CD4-positive, alpha-beta T cell treated with Interferon gamma for 1 hour (primary cell): ENCODE data around the gene C22orf15.
A peak's percentile ranks its signal among the peaks of the same experiment; 100 is the strongest.

Source experiments
- DNase-seq: peaks from one replicate; pipeline ENCODE4 v3.0.0-alpha.2; 2020

The C22orf15 gene

DNA sequence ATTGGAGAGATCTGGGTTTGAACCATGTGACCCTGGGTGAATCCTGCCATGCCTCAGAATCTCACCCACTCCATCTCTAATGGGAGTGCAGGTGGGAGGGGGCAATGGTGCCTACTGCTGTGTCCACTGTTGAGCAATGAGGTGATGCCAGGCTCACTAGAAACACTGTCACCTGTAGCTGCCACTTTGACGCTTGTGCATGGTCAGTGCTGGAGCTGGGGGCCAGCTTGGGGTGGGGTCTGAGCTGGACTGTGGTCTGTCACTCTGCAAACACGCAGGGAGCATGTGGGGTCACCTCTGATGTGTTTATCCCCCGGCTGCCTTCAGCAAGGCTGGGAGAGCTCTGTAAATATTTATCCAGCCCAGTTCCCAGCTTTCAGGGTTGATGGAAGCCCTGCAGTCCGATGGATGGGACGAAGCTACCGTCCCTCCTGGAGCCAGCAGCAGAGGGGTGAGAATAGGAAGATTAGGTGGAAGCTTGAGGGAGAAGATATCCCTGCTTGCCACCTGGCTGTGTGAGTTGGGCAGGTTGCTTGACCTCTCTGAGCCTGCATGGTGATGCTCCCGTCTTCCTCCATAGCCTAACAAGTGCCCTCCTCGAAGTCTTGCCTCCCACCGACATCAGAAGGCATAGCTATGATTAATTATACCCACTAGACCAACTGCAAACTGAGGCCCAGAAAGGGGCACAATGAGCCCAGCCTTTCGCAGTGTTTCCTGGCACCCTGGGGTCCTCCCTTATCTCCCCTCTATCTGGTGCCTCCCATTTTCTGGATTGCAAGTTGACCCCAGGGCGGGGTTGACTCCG lies 11.5 kb downstream of the C22orf15 start:
- no peak for DNase-seq

DNA sequence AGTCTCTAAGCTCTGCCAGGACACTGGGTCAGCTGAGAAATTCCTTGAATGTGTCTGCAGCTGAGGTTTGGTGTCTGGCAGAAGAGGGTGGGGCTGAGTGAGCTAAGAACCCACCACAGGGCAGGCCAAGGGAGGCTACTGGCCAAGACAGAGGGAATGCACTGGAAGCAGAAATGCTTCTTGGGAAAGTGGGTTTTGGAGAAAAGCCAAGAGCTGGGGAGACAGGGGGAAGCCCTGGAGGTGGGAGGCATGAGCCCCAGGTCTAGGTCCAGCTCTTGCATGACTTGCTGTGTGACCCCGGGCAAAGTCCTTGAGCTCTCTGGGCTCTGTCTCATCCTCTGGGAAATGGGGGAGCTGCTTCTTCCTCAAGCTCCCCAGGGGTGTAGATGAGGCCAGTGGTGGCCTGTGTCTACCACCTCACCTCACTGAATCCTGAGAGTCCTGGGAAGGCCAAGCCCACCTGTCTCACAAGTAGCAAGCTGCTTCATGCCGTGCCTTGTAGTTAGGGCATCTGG lies 12.2 kb downstream of the C22orf15 start:
- DNase-seq: no peak

DNA sequence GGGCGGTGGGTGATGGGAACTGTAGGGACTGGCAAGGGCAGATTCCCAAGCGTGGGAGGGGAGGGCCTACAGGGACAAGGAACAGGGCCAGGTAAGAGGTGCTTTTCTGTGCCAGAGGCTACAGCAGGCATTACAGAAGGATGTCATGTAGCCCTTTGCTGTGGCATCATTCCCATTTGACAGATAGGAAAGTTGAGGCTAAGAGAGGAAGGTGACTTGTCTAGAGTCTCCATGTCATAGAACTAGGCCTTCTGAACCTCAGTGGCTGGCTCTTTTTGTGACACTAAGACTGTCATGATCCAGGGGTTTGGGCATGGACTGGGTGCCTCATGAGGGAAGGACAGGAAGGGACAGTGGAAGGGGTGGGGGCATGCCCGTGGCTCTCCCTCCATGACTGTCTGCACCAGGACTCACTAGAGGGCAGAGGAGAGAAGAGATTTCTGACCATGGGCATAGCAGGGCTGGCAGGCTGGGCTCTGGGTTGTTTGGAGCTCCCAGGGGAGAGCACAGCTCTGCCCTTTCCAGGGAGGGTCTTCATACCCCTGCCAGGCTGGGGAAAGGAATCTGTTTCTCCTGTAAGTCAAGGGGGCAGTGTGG lies 13.1 kb downstream of the C22orf15 start:
- no peak for DNase-seq

DNA sequence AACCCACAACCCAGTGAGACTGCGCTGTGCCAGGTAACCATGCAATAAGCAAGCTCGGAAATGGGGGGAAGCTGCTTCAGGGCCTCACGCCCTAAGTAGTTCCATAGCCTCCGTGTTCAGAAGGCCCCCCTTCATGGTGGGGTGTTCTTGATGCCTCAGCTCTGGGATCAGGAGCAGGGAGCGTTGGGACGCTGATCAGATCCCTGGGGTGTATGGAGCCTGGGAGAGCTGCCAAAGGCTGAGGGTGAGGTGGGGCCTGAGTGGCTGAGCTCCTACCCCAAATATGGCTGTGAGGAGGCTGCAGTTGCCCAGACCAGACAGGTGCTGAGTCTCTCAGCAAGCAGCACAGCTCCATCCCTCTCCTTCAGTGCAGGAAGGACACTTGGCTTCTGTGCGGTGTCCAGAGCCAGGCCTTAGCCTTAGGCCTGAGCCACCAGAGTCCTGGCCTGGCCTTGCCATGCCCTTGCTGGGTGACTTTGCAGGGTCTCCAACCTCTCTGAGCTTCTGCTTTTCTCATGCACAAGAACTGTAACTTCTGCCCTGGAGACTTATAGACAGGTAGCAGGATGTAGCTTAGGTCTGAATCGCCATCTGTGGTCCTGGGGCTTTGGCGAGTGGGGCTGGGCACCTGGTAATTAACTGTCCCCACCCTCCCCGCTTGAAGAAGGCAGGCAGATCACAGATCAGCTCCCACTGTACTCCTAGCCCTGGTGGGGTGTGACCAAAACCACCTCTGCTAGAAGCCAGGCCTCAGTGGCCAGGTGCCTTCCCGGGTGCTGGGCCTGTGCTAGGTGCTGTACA lies 15.2 kb downstream of the C22orf15 start:
- no peak for DNase-seq

DNA sequence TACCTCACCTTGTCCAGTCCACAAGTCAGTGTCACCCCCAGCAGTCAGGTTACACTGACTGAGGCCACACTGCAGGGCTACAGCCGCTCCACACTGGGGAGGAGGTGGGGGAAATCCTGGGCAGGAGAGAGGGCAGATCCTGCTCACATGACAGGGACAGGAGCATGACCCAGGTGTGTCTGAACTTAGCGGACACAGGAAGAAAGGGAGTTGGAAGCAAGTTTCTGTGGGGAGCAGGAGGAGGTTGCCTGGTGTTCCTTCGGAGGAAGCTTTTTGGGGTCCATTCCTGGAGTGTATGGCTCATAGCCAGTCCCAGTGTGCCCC lies 15.7 kb downstream of the C22orf15 start:
- no peak for DNase-seq

DNA sequence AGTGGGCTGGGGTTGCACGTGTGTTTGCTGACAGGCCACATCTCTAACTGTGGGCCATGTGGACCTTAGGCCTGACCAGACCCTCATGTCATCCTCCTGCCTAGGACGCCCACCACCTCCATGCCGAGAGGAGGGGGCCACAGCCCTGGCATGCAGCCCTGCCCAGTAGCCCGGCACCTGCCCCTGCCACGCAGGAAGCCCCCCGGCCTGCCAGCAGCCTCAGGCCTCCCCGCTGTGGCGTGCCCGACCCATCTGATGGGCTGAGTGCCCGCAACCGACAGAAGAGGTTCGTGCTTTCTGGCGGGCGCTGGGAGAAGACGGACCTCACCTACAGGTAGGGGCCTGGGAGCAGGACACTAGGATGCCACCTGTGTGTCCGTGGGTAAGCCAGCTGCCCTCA lies 16.3 kb downstream of the C22orf15 start:
- DNase-seq: no peak

DNA sequence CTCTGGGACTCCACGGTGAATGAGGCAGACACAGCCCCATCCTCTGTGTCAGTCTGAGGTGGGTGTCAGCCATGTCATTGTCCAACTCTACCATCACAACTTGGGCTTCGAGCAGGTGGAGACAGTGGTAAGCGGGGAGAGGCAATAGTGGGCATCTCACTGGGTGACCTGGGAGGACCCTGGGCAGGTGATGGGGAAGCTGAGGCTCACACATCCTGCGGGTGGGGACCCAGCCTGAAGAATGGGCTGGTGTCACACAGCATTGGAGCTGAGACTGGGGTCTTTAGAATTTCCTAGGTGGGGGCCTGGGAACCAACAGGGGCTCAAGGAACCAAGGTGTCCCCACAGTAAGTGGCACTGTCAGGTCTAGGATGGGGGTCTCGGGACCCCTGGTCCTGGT lies 16.9 kb downstream of the C22orf15 start:
- no peak for DNase-seq

DNA sequence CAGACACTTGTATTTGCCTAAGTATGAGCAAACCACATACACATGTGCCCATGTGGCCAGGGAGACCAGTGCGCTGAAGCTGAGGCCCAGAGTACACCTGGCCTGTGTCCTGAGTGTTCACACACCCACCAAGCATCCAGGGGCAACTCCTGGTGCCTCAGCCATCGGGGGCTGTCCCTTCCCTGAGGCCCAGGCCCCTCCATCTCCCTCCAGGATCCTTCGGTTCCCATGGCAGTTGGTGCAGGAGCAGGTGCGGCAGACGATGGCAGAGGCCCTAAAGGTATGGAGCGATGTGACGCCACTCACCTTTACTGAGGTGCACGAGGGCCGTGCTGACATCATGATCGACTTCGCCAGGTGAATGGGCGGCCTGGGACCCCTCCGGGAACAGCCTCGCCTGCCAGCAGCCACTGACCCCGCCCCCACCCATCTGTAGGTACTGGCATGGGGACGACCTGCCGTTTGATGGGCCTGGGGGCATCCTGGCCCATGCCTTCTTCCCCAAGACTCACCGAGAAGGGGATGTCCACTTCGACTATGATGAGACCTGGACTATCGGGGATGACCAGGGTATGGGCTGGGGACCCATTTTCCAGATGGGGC lies 17.5 kb downstream of the C22orf15 start:
- no peak for DNase-seq

DNA sequence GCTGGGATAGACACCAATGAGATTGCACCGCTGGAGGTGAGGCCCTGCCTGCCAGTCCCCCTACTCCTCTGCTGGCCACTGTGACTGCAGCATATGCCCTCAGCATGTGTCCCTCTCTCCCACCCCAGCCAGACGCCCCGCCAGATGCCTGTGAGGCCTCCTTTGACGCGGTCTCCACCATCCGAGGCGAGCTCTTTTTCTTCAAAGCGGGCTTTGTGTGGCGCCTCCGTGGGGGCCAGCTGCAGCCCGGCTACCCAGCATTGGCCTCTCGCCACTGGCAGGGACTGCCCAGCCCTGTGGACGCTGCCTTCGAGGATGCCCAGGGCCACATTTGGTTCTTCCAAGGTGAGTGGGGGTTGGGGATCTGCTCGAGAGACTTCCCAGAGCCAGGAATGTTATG lies 18.3 kb downstream of the C22orf15 start:
- no peak for DNase-seq

DNA sequence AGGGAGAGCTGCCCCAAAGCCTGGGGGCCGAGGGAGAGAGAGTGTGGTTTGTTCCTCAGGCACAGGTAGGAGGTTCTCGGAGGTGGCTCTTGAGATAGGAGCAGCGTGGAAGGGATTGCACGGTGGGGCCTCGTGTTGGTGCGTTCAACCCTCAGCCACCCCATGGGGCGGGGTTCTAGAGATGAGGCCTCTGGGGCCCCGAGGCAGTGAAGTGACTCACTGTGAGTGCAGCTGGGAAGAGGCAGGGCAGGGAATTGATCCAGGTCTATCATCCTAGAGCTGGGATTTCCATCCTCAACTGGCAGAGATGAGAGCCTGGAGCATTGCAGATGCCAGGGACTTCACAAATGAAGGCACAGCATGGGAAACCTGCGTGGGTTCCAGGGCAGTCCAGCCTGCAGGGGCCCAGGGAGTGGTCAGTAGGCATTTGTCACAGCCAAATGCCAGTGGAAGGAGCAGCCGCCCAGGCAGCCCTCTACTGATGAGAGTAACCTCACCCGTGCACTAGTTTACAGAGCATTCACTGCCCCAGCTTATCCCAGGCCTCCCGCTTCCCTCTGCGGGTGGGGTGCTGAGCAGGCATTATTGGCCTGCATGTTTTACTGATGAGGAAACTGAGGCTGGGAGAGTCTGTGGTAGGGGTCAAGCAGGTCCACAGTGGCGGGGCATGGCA lies 18.9 kb downstream of the C22orf15 start:
- no peak for DNase-seq

DNA sequence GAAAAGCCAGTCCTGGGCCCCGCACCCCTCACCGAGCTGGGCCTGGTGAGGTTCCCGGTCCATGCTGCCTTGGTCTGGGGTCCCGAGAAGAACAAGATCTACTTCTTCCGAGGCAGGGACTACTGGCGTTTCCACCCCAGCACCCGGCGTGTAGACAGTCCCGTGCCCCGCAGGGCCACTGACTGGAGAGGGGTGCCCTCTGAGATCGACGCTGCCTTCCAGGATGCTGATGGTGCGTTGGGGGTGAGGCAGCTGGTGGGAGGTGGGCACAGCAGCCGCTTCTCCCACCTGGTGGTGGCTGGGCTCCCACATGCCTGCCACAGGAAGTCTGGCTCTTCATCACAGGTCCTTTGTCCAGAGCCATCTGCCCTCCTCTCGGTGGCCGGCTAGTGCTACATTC lies 19.5 kb downstream of the C22orf15 start:
- DNase-seq: no peak

DNA sequence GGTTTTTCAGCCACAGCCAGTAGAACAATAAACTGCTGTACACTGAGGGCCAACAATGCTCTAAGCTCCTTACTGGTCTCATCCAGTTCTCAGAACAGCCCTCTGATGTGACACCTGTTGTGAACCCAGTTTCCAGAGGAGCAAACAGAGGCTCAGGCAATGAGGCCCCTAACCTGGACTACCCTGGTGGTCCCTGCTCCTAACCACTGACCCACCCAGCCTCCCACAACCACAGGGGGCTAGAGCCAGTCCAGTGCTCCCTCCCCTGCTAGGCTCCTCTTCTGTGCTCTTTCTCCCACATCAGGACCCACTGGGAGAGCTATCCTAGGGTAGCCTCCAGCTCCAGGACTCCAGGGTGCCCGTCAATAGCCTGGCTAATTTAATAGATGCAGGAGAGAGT lies 19.9 kb downstream of the C22orf15 start:
- no peak for DNase-seq

DNA sequence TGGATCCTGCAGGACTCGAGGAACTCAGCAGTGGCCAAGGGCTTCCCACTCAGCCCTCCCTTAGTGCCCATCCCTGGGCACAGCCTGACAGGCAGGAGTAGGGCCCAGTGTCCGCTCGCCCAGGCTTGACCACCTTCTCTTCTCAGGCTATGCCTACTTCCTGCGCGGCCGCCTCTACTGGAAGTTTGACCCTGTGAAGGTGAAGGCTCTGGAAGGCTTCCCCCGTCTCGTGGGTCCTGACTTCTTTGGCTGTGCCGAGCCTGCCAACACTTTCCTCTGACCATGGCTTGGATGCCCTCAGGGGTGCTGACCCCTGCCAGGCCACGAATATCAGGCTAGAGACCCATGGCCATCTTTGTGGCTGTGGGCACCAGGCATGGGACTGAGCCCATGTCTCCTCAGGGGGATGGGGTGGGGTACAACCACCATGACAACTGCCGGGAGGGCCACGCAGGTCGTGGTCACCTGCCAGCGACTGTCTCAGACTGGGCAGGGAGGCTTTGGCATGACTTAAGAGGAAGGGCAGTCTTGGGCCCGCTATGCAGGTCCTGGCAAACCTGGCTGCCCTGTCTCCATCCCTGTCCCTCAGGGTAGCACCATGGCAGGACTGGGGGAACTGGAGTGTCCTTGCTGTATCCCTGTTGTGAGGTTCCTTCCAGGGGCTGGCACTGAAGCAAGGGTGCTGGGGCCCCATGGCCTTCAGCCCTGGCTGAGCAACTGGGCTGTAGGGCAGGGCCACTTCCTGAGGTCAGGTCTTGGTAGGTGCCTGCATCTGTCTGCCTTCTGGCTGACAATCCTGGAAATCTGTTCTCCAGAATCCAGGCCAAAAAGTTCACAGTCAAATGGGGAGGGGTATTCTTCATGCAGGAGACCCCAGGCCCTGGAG lies 20.7 kb downstream of the C22orf15 start:
- no peak for DNase-seq

DNA sequence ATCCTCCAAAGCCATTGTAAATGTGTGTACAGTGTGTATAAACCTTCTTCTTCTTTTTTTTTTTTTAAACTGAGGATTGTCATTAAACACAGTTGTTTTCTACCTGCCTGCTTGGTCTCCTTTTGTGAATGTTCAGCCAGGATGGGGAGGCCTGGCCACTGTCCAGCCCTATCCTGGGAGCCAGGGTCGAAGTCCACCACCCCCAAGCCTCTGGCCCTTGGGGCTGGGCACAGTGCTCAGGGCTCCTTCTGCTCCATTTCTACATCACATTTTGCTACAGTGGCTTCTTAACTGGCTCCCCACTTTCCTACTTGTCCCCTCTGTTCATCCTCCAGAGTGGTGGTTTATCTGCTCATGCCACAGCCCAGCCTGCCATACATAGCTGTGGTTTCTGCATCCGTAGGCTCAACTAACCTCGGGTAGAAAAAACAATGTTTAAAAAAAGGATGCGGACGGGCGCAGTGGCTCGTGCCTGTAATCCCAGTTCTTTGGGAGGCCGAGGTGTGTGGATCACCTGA lies 21.5 kb downstream of the C22orf15 start:
- DNase-seq: no peak

DNA sequence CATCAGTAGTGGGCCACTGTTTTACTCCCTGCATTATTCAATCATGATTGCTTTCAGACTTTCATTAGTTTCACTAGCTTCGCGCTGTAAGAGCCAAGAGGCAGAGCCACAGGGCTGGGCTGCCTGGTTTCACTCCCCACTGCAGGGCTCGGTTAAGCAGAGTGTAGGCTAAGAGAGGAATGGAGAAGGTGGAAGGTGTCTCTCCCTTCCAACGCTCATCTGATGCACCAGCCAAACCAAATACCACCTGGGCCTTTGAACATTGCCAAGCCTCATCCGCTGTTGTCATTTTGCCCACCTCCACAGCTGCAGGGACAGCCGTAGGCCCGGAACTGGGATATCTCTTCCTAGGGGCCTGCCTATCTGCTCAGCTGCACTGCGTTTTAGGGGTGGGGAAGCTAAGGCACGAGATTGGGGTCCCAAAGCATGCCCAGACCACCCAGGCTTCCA lies 23.5 kb downstream of the C22orf15 start:
- DNase-seq: no peak

DNA sequence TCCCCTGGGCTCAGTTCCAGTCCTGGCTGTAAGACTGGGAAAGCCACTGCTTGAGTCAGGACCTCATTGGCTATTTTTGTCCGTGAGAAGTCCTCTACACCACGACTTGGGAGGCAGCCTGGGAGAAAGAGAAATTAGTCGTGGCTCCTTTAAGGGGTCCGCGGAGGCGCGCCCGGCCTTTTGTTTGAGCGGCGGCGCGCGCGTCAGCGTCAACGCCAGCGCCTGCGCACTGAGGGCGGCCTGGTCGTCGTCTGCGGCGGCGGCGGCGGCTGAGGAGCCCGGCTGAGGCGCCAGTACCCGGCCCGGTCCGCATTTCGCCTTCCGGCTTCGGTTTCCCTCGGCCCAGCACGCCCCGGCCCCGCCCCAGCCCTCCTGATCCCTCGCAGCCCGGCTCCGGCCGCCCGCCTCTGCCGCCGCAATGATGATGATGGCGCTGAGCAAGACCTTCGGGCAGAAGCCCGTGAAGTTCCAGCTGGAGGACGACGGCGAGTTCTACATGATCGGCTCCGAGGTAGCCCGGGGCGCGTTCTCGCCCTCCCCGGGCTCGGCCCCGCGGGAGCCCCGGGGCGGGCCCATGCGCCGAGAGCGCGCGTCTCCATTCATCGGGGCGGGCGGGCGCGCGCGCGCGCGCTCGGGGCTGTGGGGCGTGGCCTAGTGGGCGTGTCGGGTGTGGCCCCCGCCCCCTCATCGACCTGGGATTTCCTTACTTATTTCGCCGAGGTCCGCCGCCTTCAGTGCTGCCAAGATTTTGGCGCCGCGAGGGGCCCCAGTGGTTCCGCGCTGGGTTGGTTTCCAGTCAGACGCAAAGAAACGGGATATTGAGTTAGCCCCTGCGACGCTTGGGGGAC lies 24.2 kb downstream of the C22orf15 start, which contains the start of gene SMARCB1:
TSS of gene SMARCB1 (plus strand) at position 215 of the 848 bp plus-strand sequence. CDS start at position 419, 204 bp downstream.
- peak; percentile 87 for DNase-seq

DNA sequence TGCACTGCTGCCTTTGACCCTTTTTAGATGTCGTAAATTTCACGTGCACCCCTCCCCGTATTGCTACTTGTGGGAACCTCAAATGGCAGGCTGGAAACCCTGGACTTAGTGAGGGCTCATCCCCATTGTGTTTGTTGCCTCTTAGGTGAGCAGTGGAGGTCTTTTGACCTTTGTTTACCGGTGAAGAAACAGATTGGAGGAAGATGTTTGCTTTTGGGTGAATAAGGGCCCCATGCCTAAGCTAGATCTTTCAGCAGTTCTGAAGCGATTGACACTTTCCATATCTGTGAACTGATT lies 24.8 kb downstream of the C22orf15 start:
- DNase-seq: no peak

DNA sequence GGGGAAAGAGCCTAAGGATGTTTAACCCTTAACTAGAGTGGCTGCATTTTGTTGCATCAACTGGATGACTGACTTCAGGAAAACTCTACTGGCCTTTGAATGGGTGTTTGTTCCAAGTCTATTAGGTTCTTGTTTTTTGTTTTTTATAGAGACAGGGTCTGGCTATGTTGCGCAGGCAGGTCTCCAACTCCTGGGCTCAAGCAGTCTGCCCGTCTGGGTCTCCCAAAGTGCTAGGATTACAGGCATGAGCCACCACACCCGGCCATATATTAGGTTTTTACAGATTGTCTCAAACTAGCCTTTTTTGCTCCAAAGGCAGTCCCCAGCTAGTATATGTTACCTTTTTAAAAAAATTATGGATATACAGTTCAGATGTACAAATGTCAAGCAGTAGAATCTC lies 25.1 kb downstream of the C22orf15 start:
- no peak for DNase-seq

DNA sequence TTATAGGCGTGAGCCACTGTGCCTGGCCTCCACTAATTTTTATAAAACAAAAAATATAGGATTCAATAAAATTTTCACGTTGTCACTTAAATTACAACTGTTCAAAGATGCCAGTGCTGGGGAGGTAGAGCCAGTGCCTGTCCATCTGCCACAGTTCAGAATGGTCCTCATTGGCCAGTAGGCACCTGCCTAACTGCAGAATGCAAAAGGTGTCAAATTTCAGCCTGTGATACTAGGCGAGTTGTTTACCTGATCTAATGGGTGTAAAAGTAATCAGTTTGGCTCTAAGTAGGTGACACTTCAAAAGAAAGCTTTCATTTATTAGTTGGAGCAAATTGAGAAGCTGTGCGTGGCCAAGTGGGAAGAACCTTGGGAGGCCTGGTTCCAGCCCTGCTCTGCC lies 26.3 kb downstream of the C22orf15 start:
- no peak for DNase-seq

DNA sequence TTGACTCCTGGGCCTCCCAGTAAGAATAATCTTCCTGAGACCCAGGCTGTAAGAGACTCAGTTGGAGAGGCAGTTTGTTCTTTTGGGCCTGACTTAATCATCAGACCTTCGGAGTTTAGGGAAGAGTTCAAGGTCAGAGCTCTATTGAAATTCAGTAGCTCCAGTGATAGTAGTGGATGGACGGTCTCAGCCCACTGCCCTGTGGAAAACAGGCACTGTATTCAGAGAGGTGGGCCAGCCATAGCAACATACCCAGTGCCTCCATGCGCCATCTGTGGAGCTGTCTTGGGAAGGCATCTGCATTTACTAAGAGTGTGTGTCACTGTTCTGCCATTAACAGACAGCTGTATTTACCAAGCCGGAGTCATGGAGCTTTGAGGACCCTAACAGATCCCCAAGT lies 26.8 kb downstream of the C22orf15 start:
- DNase-seq: no peak
